HFF-Myc (cell line): ENCODE data around the gene KRT7.

Experiments used
- DNase-seq: peaks from one replicate; pipeline ENCODE4 v3.0.0-alpha.2; 2011; ENCODE audit warnings: low read depth; ENCODE audit errors: extremely low read depth
- H3K4me3 ChIP-seq: replicated peaks from 2 replicates; pipeline ENCODE4 v1.5.1; 2011; ENCODE audit warnings: low read depth, mild to moderate bottlenecking, control low read depth, low read length
- TF ChIP-seq, protein P1 (sequence below): IDR thresholded peaks from 2 replicates; pipeline ENCODE4 v1.5.1; 2012; ENCODE audit warnings: mild to moderate bottlenecking, low read depth, low read length, control low read depth; ENCODE audit errors: missing control alignments

KRT7 gene

DNA sequence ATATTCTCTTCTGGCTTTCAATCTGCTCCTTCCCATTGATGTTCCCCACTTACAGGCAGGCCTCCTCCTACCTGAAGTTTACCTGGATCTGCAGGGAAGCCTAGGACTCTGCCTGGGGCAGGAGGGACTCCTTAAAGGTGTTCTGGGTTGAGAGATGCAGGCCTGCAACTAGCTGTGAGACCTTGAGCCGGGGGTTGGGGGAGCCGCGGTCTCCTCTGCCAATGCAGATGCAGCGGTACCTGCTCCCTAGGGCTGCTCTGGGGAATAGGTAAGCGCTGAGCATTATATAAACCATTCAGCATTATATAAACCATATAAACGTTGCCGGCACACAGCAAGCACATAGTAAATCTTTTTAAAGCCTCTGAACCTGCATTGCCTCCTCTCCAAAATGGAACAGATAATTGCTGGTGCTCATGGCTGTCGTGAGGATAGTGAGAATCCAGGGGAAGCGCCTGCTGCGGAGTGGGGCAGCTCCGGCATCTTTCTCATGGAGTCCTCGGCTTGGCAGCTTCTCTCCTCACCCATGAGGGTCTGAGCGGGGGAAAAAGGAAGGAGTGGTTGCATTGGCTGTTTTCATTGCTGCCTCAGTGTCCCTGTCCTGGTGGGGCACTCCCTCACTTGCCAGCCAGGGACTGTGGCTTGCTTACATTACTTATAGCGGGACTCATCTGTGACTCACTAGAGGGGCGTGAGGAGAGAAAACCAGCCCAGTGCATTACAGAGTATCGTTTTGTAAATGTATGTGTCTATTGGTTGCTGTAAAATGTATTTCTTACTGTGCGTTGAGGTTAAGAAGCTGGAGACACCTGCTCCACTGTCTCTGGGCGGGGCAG, 28.7 kb upstream of the KRT7 start:
- no peak for DNase-seq
- TF ChIP-seq, protein P1, sequence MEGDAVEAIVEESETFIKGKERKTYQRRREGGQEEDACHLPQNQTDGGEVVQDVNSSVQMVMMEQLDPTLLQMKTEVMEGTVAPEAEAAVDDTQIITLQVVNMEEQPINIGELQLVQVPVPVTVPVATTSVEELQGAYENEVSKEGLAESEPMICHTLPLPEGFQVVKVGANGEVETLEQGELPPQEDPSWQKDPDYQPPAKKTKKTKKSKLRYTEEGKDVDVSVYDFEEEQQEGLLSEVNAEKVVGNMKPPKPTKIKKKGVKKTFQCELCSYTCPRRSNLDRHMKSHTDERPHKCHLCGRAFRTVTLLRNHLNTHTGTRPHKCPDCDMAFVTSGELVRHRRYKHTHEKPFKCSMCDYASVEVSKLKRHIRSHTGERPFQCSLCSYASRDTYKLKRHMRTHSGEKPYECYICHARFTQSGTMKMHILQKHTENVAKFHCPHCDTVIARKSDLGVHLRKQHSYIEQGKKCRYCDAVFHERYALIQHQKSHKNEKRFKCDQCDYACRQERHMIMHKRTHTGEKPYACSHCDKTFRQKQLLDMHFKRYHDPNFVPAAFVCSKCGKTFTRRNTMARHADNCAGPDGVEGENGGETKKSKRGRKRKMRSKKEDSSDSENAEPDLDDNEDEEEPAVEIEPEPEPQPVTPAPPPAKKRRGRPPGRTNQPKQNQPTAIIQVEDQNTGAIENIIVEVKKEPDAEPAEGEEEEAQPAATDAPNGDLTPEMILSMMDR, result no peak
- H3K4me3 ChIP-seq, result no peak overlapping the region

DNA sequence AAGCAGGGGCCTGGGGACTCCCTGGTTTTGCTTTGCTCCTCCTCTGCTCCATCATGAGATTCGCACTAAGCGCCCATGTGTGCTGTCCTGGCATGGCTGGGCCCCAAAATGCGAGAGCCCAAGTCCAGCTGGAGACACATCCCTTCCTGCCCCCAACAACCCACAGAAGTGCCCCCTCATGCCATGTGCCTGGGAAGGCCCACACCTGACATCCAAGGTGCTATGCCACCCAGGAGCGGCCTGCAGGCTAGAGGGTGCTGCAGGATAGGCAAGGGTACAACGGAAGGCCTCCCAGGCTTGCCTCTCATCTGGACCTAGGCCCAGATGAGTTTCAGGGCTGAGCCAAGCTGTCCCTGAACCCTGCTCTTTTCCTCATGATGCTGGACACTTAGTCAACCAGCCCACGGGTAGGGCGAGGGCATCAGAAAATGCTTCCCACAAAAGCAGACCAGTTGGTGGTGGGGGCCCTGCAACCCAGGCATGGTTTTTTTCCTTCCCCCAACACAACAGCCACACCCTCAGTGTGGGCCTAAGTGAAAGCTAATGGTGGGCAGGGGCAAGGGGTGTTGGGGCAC, 28.0 kb upstream of the KRT7 start:
- TF ChIP-seq, protein P1, result no peak
- no peak overlapping the region for H3K4me3 ChIP-seq
- DNase-seq, result no peak

DNA sequence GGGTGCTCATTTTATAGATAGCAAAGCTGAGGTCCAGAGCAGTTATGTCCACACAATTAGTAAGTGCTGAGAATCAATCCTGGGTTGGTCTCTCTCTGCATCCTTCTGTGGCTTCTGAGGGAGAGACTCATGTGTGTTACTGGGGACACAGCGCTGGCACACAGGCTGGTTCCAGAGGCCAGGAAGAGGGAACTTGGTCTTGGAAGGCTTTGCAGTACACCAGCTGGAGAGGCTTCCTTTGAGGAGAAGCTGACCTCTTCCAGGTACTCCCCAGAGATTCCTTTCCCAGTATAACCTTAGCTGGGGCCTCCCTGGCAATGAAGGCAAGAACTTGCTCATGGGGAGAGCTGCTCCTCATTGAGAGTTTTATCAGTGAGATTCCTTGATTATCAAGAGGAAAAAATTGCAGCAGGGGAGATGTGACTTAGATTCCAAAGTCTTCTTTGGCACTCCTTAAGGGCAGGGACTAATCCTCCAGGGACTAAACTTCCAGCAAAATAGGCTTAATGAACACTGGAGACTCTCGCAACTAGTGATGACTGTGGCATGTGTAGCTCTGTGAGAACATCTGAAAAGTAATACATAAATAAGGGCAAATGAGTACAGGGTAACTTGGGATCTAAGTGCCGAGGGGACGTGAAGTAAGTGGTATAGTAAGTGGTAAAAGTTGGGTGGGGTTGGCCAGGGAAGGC, 27.3 kb upstream of the KRT7 start:
- DNase-seq, result no peak
- TF ChIP-seq, protein P1, result no peak
- no peak overlapping the region for H3K4me3 ChIP-seq

DNA sequence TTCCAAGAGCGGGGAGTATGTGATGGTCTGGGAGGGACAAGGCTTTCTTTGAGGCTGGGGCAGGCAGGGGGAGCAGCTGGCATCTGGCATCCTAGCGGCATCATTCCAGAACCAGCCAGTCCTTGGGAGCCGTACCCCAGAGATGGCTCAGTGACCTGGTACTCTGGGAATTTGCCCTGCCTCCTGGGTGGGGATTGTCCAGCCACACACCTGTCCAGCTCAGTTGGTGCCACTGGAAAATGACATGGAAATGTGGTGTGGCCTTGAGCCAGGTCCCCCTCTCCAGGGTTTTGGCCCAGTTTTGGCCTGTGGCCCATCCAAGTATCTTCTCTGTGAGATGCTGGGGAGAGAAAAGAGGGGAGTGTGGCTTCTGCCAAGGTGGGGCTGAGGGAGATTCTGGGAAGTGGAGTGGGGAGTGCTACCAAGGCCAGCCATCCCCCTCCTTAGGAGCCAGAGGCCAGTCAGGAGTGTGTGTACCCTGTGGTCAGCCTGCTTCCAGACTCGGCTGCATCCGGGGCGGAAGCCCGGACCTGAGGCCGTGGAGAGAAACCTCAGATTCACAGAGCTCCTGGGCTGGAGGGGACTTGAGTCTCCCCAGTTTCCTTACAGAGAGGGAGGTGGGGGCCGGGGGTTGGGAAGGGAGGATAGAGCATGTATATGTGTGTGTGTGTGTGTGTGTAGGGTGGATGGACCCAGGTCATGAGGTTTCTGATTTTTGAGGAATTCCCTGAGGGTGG, 26.6 kb upstream of the KRT7 start:
- no peak overlapping the region for H3K4me3 ChIP-seq
- TF ChIP-seq, protein P1, result no peak
- DNase-seq, result no peak

DNA sequence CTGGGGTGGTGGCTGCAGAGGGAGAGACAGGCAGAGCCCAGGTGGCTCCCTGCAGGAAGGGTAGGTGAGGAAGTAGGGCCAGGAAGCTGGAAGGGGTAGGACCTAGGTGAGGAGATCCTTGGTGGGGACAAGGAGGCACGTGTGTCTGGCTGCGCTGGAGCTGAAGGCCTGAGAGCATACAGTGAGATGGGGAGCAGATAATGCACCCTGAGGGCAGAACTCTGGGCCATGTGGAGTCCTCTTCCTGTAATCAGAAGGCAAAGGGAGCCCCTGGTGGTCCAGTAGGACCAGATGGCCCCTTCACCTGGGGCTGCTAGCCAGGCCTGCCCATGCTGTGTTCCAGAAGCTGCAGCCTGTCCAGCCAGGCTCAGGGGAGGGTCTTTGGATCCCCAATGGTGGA, 25.9 kb upstream of the KRT7 start:
- no peak overlapping the region for H3K4me3 ChIP-seq
- no peak for DNase-seq
- TF ChIP-seq, protein P1, result no peak

DNA sequence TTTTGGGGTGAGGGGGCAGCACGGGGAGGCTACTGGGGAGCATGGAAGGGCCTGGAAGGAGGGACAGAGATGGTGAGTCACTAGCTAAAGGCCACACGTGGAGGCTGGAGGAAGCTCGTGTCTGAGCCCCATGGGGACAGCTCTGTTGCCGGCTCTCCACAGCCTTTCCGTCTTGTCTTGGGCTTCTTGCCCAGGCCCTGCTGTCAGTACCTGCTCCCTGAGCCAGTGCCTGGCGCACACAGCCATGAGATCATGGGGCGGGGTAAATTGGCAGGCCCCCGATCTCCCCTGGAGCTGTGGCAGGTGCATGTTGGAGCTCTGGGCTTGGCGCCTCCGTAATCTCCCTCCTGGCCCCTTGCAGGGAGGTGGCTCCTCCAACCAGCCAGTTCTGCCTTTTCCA, 25.1 kb upstream of the KRT7 start:
- DNase-seq, result no peak
- no peak overlapping the region for H3K4me3 ChIP-seq

More for the DNA sequence above, 25.1 kb upstream of the KRT7 start:
- TF ChIP-seq, protein P1, result no peak
